ENCODE measurements around the gene RASA3. TPM values are rescaled to one million over a fixed set of nuclear protein-coding genes. Genes with fewer than 3 reads are reported as not detected.

The RASA3 gene
- total RNA-seq, 2 experiments from 2014 or later = 28.9 to 32.3 TPM

- Mint-ChIP-seq H3K4me1 (ENCODE audit: low read depth) (peaks cover 48% of the 10 kb centered on the region), H3K9me3 (no peaks in the 10 kb centered on the region), H3K27me3 (no peaks in the 10 kb centered on the region), H3K27ac (peak overlapping the region; percentile 68), H3K36me3 (ENCODE audit: low read depth) (peaks cover 8% of the 10 kb centered on the region), H3K4me3 (no peak overlapping the region)
- intact Hi-C loops (cut with micrococcal nuclease) = no loop called here
- CTCF ChIA-PET = no interaction called here
- TF ChIP-seq CTCF (IDR thresholded peaks at IDR 0.05) = no peak
- DNase-seq = no peak
- POLR2A ChIA-PET = interaction anchor here (0.6 to 1.0 kb wide), 2 partner anchors 10 to 35 kb away, joined by 3 to 4 read pairs; no protein-coding TSS in a partner anchor
- no peak for ATAC-seq
Measured at GRCh38 chr13:114080739-114081561, 51.5 kb downstream of the RASA3 start.

GRCh38 chr13:114079601-114080536, 52.6 kb downstream of the RASA3 start:
- no peak overlapping the region for H3K4me3 Mint-ChIP-seq
- peak overlapping the region; percentile 24 for H3K27ac Mint-ChIP-seq
- ChIA-PET POLR2A (interaction anchor here (2.5 kb wide), 1 partner anchor 12 kb away, joined by 11 read pairs; no protein-coding TSS in a partner anchor), CTCF (no interaction called here)
- H3K9me3 Mint-ChIP-seq = no peaks in the 10 kb centered on the region
- ATAC-seq (no peak), DNase-seq (no peak)
- peaks cover 48% of the 10 kb centered on the region for H3K4me1 Mint-ChIP-seq (ENCODE audit: low read depth)
- no peak for TF ChIP-seq CTCF (IDR thresholded peaks at IDR 0.05)
- H3K36me3 Mint-ChIP-seq (ENCODE audit: low read depth) = peaks cover 11% of the 10 kb centered on the region
- H3K27me3 Mint-ChIP-seq = no peaks in the 10 kb centered on the region
- intact Hi-C loops (cut with micrococcal nuclease) = no loop called here

- no peaks in the 10 kb centered on the region for H3K9me3 Mint-ChIP-seq
- peaks cover 11% of the 10 kb centered on the region for H3K36me3 Mint-ChIP-seq (ENCODE audit: low read depth)
- POLR2A ChIA-PET = interaction anchor here (0.7 to 2.5 kb wide), 5 partner anchors 9 to 938 kb away, joined by 3 to 11 read pairs (median 3); no protein-coding TSS in a partner anchor
- CTCF ChIA-PET = interaction anchor here (0.6 kb wide), 1 partner anchor 11 kb away, joined by 3 read pairs; no protein-coding TSS in a partner anchor
- TF ChIP-seq CTCF (IDR thresholded peaks at IDR 0.05) = no peak
- no peak for DNase-seq
- peak; percentile 65 for ATAC-seq
- peak overlapping the region; percentile 78 for H3K27ac Mint-ChIP-seq
- H3K4me3 Mint-ChIP-seq = peak overlapping the region; percentile 5
- intact Hi-C loops (cut with micrococcal nuclease) = no loop called here
- peaks cover 50% of the 10 kb centered on the region for H3K4me1 Mint-ChIP-seq (ENCODE audit: low read depth)
- no peaks in the 10 kb centered on the region for H3K27me3 Mint-ChIP-seq
Measured at GRCh38 chr13:114078461-114079451, 53.7 kb downstream of the RASA3 start.

- ChIA-PET POLR2A (interaction anchor here (0.7 to 2.5 kb wide), 4 partner anchors 10 to 54 kb away, joined by 3 to 11 read pairs (median 3); no protein-coding TSS in a partner anchor), CTCF (interaction anchor here (0.6 kb wide), 1 partner anchor 10 kb away, joined by 3 read pairs; no protein-coding TSS in a partner anchor)
- peaks cover 47% of the 10 kb centered on the region for H3K4me1 Mint-ChIP-seq (ENCODE audit: low read depth)
- H3K27me3 Mint-ChIP-seq = no peaks in the 10 kb centered on the region
- peaks cover 8% of the 10 kb centered on the region for H3K36me3 Mint-ChIP-seq (ENCODE audit: low read depth)
- peak; percentile 16 for ATAC-seq
- no peak overlapping the region for H3K4me3 Mint-ChIP-seq
- DNase-seq = no peak
- H3K27ac Mint-ChIP-seq = peak overlapping the region; percentile 78
- intact Hi-C loops (cut with micrococcal nuclease) = no loop called here
- TF ChIP-seq CTCF (IDR thresholded peaks at IDR 0.05) = no peak
- H3K9me3 Mint-ChIP-seq = no peaks in the 10 kb centered on the region
Measured at GRCh38 chr13:114077933-114078325, 54.5 kb downstream of the RASA3 start.

Measured in activated CD8-positive, alpha-beta T cell treated with anti-CD3 and anti-CD28 coated beads for 36 hours (primary cell).